GM12878 (cell line): Measurements from ENCODE around the gene CREB5. TPM values are rescaled to one million over a fixed set of nuclear protein-coding genes. Genes with fewer than 3 reads are reported as not detected.

ENCODE experiments used
- ATF7 ChIP-seq: fragments of 450-650 bp; IDR thresholded peaks from 2 replicates; pipeline ENCODE4 v1.6.1; 2016; ENCODE audit warnings: low read depth, mild to moderate bottlenecking
- CBX5 ChIP-seq: sonication (generic); IDR thresholded peaks from 2 replicates; pipeline ENCODE4 v1.6.1; 2016; ENCODE audit warnings: low read depth, moderate library complexity, mild to moderate bottlenecking, inconsistent platforms
- CHD4 ChIP-seq: fragments of 200-600 bp; sonication (generic); IDR thresholded peaks from 2 replicates; pipeline ENCODE4 v1.6.1; 2016; ENCODE audit warnings: mild to moderate bottlenecking
- CREB1 ChIP-seq: IDR thresholded peaks from 2 replicates; pipeline ENCODE4 v1.6.1; 2012; ENCODE audit warnings: low read depth, mild to moderate bottlenecking, inconsistent platforms
- CREM ChIP-seq: IDR thresholded peaks from 2 replicates; pipeline ENCODE4 v1.6.1; 2014; ENCODE audit warnings: antibody characterized with exemption, low read depth
- EP300 ChIP-seq, 2 experiments: fragments of 150-350 bp in 1 of 2; IDR thresholded peaks; 2 replicates each; pipeline ENCODE4 v1.6.1; 2011 to 2012; ENCODE audit warnings: low read depth in 2 of 2, low read length in 2 of 2, borderline replicate concordance in 1 of 2, improper control_type of control experiment in 1 of 2, inconsistent platforms in 1 of 2; ENCODE audit not compliant: control insufficient read depth in 1 of 2
- HDAC6 ChIP-seq: fragments of 200-600 bp; sonication (generic); IDR thresholded peaks from one replicate; pipeline ENCODE4 v1.8.0; 2017; ENCODE audit warnings: antibody characterized with exemption; ENCODE audit not compliant: unreplicated experiment
- IKZF2 ChIP-seq, 2 experiments: fragments of 450-650 bp; IDR thresholded peaks; 2 replicates each; pipeline ENCODE4 v1.6.1; 2017; ENCODE audit warnings: mild to moderate bottlenecking in 2 of 2, moderate library complexity in 2 of 2
- MEF2A ChIP-seq: IDR thresholded peaks from 2 replicates; pipeline ENCODE4 v1.6.1; 2011; ENCODE audit warnings: low read depth, mild to moderate bottlenecking, low read length, moderate library complexity; ENCODE audit not compliant: insufficient read depth
- MXI1 ChIP-seq: fragments of 150-350 bp; IDR thresholded peaks from 2 replicates; pipeline ENCODE4 v1.6.1; 2011; ENCODE audit warnings: low read depth, mild to moderate bottlenecking, inconsistent platforms, low read length, improper control_type of control experiment
- MYB ChIP-seq: fragments of 150-350 bp; IDR thresholded peaks from 2 replicates; pipeline ENCODE4 v1.6.1; 2014; ENCODE audit warnings: mild to moderate bottlenecking, low read depth, low read length, borderline replicate concordance
- NFIC ChIP-seq: IDR thresholded peaks from 2 replicates; pipeline ENCODE4 v1.6.1; 2012; ENCODE audit warnings: low read depth, mild to moderate bottlenecking, inconsistent platforms, low read length, moderate library complexity
- SUPT20H ChIP-seq: IDR thresholded peaks from 2 replicates; pipeline ENCODE4 v1.6.1; 2011; ENCODE audit warnings: low read depth, mild to moderate bottlenecking, low read length, moderate library complexity, borderline replicate concordance; ENCODE audit not compliant: control insufficient read depth
- TAF1 ChIP-seq: IDR thresholded peaks from 2 replicates; pipeline ENCODE4 v1.6.1; 2011; ENCODE audit warnings: mild to moderate bottlenecking, low read depth, low read length, borderline replicate concordance
- TBL1XR1 ChIP-seq: IDR thresholded peaks from 2 replicates; pipeline ENCODE4 v1.6.1; 2012; ENCODE audit warnings: low read depth, low read length, improper control_type of control experiment
- YY1 ChIP-seq: IDR thresholded peaks from 2 replicates; pipeline ENCODE4 v1.6.1; 2011; ENCODE audit warnings: low read depth, mild to moderate bottlenecking, low read length
- polyA plus RNA-seq, 11 experiments: library from polyadenylated mRNA; depleted of rRNA in 4 of 11; unstranded in 6 of 11; stranded (reverse) in 5 of 11; fragments of >200 nt; fragmentation: Nextera tagmentation in 4 of 11; fragmentation: Illumina TruSeq in 1 of 11; extraction: Ambion mirVana in 4 of 11; extraction: Trizol in 1 of 11; gene quantifications; 1 replicate in 1 of 11; 2 replicates in 10 of 11; pipeline versions ENCODE4 v1.2.1 to v1.2.3, GENCODE V29; 2011 to 2016; ENCODE audit warnings: inconsistent platforms in 2 of 11, missing spikeins in 2 of 11, low read depth in 1 of 11
- total RNA-seq, 4 experiments: library from RNA; depleted of rRNA in 3 of 4; stranded (reverse); fragments of >200 nt in 3 of 4; fragmentation: Illumina TruSeq in 1 of 4; extraction: Trizol in 1 of 4; gene quantifications; 2 replicates each; pipeline versions ENCODE4 v1.2.1 to v1.2.3, GENCODE V29; 2013 to 2021
- TF ChIP-seq, protein P1 (sequence below): fragments of 450-650 bp; IDR thresholded peaks from 2 replicates; pipeline ENCODE4 v1.6.1; 2014; ENCODE audit warnings: mild to moderate bottlenecking
- TF ChIP-seq, protein P2 (sequence below): IDR thresholded peaks from 2 replicates; pipeline ENCODE4 v1.6.1; 2012; ENCODE audit warnings: low read depth, low read length, improper control_type of control experiment
- TF ChIP-seq, protein P3 (sequence below): fragments of 450-650 bp; IDR thresholded peaks from 2 replicates; pipeline ENCODE4 v1.6.1; 2017; ENCODE audit warnings: mild to moderate bottlenecking, moderate library complexity
- TF ChIP-seq, protein P4 (sequence below): fragments of 150-350 bp; IDR thresholded peaks from 2 replicates; pipeline ENCODE4 v1.6.1; 2016; ENCODE audit warnings: low read depth, low read length

The CREB5 gene
- total and polyA plus RNA-seq, 10 of the 15 experiments (the other 5 are each of a cell fraction or from before 2014, with no cell fraction given), result 12.9 to 74.1 (median 53.0) TPM

DNA sequence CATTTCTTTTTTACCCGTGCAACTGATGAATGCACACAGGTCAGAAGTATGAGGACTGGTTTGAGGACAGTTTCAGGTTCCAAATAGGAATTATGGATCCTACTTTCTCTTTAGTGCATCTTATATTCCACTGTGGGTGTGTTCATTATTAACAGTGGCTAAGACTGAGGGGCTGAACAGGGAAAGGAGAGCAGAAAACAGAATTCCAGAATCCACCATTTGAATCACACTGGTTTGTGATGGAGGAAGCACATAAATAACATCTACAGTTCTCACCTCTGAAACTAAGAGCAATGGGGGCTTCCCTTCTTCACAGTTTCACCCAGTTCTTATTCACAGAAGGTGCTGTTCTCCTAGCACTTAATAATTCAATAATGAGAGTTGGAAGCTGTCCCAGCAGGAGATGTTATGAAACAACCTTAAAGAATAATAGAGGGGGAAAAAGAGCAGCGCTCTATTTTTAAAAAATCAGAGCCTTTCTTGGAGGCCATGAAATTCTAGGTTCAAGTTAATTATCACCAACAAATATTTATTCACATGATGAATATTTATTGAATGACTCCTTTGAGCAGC lies 205.1 kb downstream of the CREB5 start (continued):
- TF ChIP-seq, protein P1, sequence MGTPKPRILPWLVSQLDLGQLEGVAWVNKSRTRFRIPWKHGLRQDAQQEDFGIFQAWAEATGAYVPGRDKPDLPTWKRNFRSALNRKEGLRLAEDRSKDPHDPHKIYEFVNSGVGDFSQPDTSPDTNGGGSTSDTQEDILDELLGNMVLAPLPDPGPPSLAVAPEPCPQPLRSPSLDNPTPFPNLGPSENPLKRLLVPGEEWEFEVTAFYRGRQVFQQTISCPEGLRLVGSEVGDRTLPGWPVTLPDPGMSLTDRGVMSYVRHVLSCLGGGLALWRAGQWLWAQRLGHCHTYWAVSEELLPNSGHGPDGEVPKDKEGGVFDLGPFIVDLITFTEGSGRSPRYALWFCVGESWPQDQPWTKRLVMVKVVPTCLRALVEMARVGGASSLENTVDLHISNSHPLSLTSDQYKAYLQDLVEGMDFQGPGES, result no peak
- no peak for TF ChIP-seq TBL1XR1
- TF ChIP-seq ATF7, result no peak
- TF ChIP-seq CREB1, result no peak
- no peak for TF ChIP-seq CHD4
- TF ChIP-seq, protein P2, sequence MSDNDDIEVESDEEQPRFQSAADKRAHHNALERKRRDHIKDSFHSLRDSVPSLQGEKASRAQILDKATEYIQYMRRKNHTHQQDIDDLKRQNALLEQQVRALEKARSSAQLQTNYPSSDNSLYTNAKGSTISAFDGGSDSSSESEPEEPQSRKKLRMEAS, result no peak
- TF ChIP-seq YY1, result no peak
- peak; percentile 91 to 95 for TF ChIP-seq IKZF2 (IDR thresholded peaks at IDR 0.05)
- TF ChIP-seq CBX5, result no peak
- no peak for TF ChIP-seq HDAC6
- no peak for TF ChIP-seq TAF1
- TF ChIP-seq EP300 (IDR thresholded peaks at IDR 0.05; ENCODE audit: borderline replicate concordance in 1 of 2, control insufficient read depth in 1 of 2, low read depth in 2 of 2, low read length in 2 of 2), result peak; percentile 9 to 23; a peak in 1 of 4 replicates
- TF ChIP-seq NFIC, result 0 out of 2 replicates have a peak, but pooled peaks have one; percentile 39
- no peak for TF ChIP-seq MYB
- TF ChIP-seq, protein P3, sequence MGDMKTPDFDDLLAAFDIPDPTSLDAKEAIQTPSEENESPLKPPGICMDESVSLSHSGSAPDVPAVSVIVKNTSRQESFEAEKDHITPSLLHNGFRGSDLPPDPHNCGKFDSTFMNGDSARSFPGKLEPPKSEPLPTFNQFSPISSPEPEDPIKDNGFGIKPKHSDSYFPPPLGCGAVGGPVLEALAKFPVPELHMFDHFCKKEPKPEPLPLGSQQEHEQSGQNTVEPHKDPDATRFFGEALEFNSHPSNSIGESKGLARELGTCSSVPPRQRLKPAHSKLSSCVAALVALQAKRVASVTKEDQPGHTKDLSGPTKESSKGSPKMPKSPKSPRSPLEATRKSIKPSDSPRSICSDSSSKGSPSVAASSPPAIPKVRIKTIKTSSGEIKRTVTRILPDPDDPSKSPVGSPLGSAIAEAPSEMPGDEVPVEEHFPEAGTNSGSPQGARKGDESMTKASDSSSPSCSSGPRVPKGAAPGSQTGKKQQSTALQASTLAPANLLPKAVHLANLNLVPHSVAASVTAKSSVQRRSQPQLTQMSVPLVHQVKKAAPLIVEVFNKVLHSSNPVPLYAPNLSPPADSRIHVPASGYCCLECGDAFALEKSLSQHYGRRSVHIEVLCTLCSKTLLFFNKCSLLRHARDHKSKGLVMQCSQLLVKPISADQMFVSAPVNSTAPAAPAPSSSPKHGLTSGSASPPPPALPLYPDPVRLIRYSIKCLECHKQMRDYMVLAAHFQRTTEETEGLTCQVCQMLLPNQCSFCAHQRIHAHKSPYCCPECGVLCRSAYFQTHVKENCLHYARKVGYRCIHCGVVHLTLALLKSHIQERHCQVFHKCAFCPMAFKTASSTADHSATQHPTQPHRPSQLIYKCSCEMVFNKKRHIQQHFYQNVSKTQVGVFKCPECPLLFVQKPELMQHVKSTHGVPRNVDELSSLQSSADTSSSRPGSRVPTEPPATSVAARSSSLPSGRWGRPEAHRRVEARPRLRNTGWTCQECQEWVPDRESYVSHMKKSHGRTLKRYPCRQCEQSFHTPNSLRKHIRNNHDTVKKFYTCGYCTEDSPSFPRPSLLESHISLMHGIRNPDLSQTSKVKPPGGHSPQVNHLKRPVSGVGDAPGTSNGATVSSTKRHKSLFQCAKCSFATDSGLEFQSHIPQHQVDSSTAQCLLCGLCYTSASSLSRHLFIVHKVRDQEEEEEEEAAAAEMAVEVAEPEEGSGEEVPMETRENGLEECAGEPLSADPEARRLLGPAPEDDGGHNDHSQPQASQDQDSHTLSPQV, result no peak
- TF ChIP-seq CREM, result no peak
- TF ChIP-seq, protein P4, sequence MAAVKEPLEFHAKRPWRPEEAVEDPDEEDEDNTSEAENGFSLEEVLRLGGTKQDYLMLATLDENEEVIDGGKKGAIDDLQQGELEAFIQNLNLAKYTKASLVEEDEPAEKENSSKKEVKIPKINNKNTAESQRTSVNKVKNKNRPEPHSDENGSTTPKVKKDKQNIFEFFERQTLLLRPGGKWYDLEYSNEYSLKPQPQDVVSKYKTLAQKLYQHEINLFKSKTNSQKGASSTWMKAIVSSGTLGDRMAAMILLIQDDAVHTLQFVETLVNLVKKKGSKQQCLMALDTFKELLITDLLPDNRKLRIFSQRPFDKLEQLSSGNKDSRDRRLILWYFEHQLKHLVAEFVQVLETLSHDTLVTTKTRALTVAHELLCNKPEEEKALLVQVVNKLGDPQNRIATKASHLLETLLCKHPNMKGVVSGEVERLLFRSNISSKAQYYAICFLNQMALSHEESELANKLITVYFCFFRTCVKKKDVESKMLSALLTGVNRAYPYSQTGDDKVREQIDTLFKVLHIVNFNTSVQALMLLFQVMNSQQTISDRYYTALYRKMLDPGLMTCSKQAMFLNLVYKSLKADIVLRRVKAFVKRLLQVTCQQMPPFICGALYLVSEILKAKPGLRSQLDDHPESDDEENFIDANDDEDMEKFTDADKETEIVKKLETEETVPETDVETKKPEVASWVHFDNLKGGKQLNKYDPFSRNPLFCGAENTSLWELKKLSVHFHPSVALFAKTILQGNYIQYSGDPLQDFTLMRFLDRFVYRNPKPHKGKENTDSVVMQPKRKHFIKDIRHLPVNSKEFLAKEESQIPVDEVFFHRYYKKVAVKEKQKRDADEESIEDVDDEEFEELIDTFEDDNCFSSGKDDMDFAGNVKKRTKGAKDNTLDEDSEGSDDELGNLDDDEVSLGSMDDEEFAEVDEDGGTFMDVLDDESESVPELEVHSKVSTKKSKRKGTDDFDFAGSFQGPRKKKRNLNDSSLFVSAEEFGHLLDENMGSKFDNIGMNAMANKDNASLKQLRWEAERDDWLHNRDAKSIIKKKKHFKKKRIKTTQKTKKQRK, result no peak
- TF ChIP-seq MEF2A, result peak; percentile 33; the same call in 1 of the 2 replicates
- no peak for TF ChIP-seq MXI1
- TF ChIP-seq SUPT20H, result no peak
